Measurements from ENCODE around the gene CACHD1.

The CACHD1 gene

GRCh38 chr1:64526312-64526711 is 56.4 kb downstream of the CACHD1 start:
- Histone ChIP-seq H2BK120ac (ENCODE audit: low read depth, low read length) (no peak overlapping the region), H3K23ac (ENCODE audit: low read length in 2 of 2) (no peak overlapping the region), H3K18ac (ENCODE audit: low read depth in 1 of 2, low read length in 2 of 2) (no peak overlapping the region), H3K27ac (ENCODE audit: low read length, poor library complexity, severe bottlenecking) (no peak overlapping the region), H3K9me3 (ENCODE audit: control insufficient read depth, low read length) (no peaks in the 10 kb centered on the region), H3K4me3 (ENCODE audit: insufficient read depth in 1 of 2, low read depth in 1 of 2, low read length in 2 of 2) (peak overlapping the region in 1 of 2 experiments; percentile 11), H2AK5ac (ENCODE audit: low read length, severe bottlenecking) (no peak overlapping the region), H4K91ac (ENCODE audit: low read length) (no peak overlapping the region), H3K4me2 (ENCODE audit: low read length, poor library complexity, severe bottlenecking) (no peak overlapping the region), H3K14ac (ENCODE audit: low read length in 2 of 2) (no peak overlapping the region), H4K8ac (ENCODE audit: low read length) (no peak overlapping the region), H2AFZ (ENCODE audit: low read depth, low read length) (no peak overlapping the region), H2BK5ac (ENCODE audit: low read depth, low read length, poor library complexity, severe bottlenecking) (no peak overlapping the region), H2BK15ac (ENCODE audit: low read depth, poor library complexity, severe bottlenecking) (no peak overlapping the region), H2BK12ac (ENCODE audit: low read length in 2 of 2) (no peak overlapping the region), H3K4me1 (ENCODE audit: control insufficient read depth, insufficient read depth, low read depth, low read length) (no peaks in the 10 kb centered on the region), H3K27me3 (ENCODE audit: control insufficient read depth in 1 of 2, insufficient read depth in 1 of 2, low read length in 2 of 2) (no peaks in the 10 kb centered on the region), H3K4ac (ENCODE audit: low read depth in 1 of 2, low read length in 2 of 2) (no peak overlapping the region), H3K79me1 (replicated peaks; ENCODE audit: low read length, poor library complexity, severe bottlenecking) (peaks cover 7% of the 10 kb centered on the region), H3K36me3 (ENCODE audit: control insufficient read depth in 1 of 2, insufficient read depth in 2 of 2, low read depth in 1 of 2, low read length in 2 of 2) (no peaks in the 10 kb centered on the region), H3K9ac (ENCODE audit: low read length) (peak overlapping the region; percentile 37)
- no peak for DNase-seq
- WGBS = 51% methylated on average over 3 of the region's 3 CpGs

GRCh38 chr1:64527165-64527564 is 57.2 kb downstream of the CACHD1 start:
- no peak for DNase-seq
- Histone ChIP-seq H3K9ac (ENCODE audit: low read length) (no peak overlapping the region), H3K4ac (ENCODE audit: low read depth in 1 of 2, low read length in 2 of 2) (no peak overlapping the region), H2BK5ac (ENCODE audit: low read depth, low read length, poor library complexity, severe bottlenecking) (no peak overlapping the region), H4K91ac (ENCODE audit: low read length) (no peak overlapping the region), H3K14ac (ENCODE audit: low read length in 2 of 2) (no peak overlapping the region), H3K4me3 (ENCODE audit: insufficient read depth in 1 of 2, low read depth in 1 of 2, low read length in 2 of 2) (no peak overlapping the region), H2BK12ac (ENCODE audit: low read length in 2 of 2) (no peak overlapping the region), H3K23ac (ENCODE audit: low read length in 2 of 2) (no peak overlapping the region), H2AK5ac (ENCODE audit: low read length, severe bottlenecking) (no peak overlapping the region), H3K4me1 (ENCODE audit: control insufficient read depth, insufficient read depth, low read depth, low read length) (no peaks in the 10 kb centered on the region), H2BK120ac (ENCODE audit: low read depth, low read length) (no peak overlapping the region), H3K27me3 (ENCODE audit: control insufficient read depth in 1 of 2, insufficient read depth in 1 of 2, low read length in 2 of 2) (no peaks in the 10 kb centered on the region), H3K4me2 (ENCODE audit: low read length, poor library complexity, severe bottlenecking) (no peak overlapping the region), H3K27ac (ENCODE audit: low read length, poor library complexity, severe bottlenecking) (no peak overlapping the region), H3K18ac (ENCODE audit: low read depth in 1 of 2, low read length in 2 of 2) (no peak overlapping the region), H3K9me3 (ENCODE audit: control insufficient read depth, low read length) (no peaks in the 10 kb centered on the region), H4K8ac (ENCODE audit: low read length) (no peak overlapping the region), H2BK15ac (ENCODE audit: low read depth, poor library complexity, severe bottlenecking) (no peak overlapping the region), H3K36me3 (ENCODE audit: control insufficient read depth in 1 of 2, insufficient read depth in 2 of 2, low read depth in 1 of 2, low read length in 2 of 2) (no peaks in the 10 kb centered on the region), H2AFZ (ENCODE audit: low read depth, low read length) (no peak overlapping the region), H3K79me1 (replicated peaks; ENCODE audit: low read length, poor library complexity, severe bottlenecking) (peaks cover 7% of the 10 kb centered on the region)
- WGBS = 91% methylated on average over 9 of the region's 10 CpGs

- Histone ChIP-seq H3K4me2 (ENCODE audit: low read length, poor library complexity, severe bottlenecking) (no peak overlapping the region), H3K4me3 (ENCODE audit: insufficient read depth in 1 of 2, low read depth in 1 of 2, low read length in 2 of 2) (no peak overlapping the region), H3K79me1 (replicated peaks; ENCODE audit: low read length, poor library complexity, severe bottlenecking) (peaks cover 11% of the 10 kb centered on the region), H3K9ac (ENCODE audit: low read length) (no peak overlapping the region), H3K27ac (ENCODE audit: low read length, poor library complexity, severe bottlenecking) (no peak overlapping the region), H3K9me3 (ENCODE audit: control insufficient read depth, low read length) (no peaks in the 10 kb centered on the region), H2BK12ac (ENCODE audit: low read length in 2 of 2) (no peak overlapping the region), H2AK5ac (ENCODE audit: low read length, severe bottlenecking) (no peak overlapping the region), H3K23ac (ENCODE audit: low read length in 2 of 2) (no peak overlapping the region), H3K36me3 (ENCODE audit: control insufficient read depth in 1 of 2, insufficient read depth in 2 of 2, low read depth in 1 of 2, low read length in 2 of 2) (no peaks in the 10 kb centered on the region), H4K8ac (ENCODE audit: low read length) (no peak overlapping the region), H2BK120ac (ENCODE audit: low read depth, low read length) (no peak overlapping the region), H3K4me1 (ENCODE audit: control insufficient read depth, insufficient read depth, low read depth, low read length) (no peaks in the 10 kb centered on the region), H3K4ac (ENCODE audit: low read depth in 1 of 2, low read length in 2 of 2) (no peak overlapping the region), H4K91ac (ENCODE audit: low read length) (no peak overlapping the region), H3K27me3 (ENCODE audit: control insufficient read depth in 1 of 2, insufficient read depth in 1 of 2, low read length in 2 of 2) (no peaks in the 10 kb centered on the region), H3K14ac (ENCODE audit: low read length in 2 of 2) (no peak overlapping the region), H2AFZ (ENCODE audit: low read depth, low read length) (no peak overlapping the region), H2BK15ac (ENCODE audit: low read depth, poor library complexity, severe bottlenecking) (no peak overlapping the region), H3K18ac (ENCODE audit: low read depth in 1 of 2, low read length in 2 of 2) (no peak overlapping the region), H2BK5ac (ENCODE audit: low read depth, low read length, poor library complexity, severe bottlenecking) (no peak overlapping the region)
- no peak for DNase-seq
Measured at GRCh38 chr1:64527786-64528185, 57.9 kb downstream of the CACHD1 start.

DNA sequence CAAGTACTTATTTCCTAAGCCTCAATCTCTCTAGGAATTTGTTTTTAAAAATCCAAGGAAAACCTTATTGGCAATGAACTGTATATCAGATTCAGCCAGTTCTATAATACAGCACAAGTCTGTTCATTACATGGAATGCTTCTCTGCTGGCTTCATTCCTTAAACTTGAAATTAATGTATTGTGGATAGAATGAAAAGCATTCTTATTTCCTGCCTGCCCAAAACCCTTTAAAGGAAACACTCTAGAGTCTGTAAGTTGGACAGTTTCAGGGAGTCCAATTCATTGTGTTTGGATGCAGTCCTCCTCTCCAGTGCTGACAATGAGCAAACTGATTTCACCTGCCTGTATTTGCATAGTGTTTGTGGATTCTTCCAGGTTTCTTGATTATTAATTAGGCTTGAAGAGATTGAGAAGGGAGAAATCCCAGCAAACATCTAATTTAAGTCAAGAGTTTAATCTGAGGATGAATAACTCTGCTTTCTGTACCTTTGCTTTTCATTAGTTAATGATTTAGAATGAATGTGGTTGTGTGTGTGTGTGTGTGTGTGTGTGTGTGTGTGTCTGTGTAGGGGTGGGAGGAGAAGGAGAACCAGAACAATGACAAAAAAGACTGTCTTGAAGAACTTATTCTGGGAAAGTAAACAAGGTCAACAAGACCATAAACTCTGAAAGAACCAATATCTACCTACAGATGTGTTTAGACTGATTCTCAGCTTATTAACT is 61.2 kb downstream of the CACHD1 start:
- Histone ChIP-seq H3K18ac (ENCODE audit: low read depth in 1 of 2, low read length in 2 of 2) (no peak overlapping the region), H2BK15ac (ENCODE audit: low read depth, poor library complexity, severe bottlenecking) (no peak overlapping the region), H3K36me3 (ENCODE audit: control insufficient read depth in 1 of 2, insufficient read depth in 2 of 2, low read depth in 1 of 2, low read length in 2 of 2) (no peaks in the 10 kb centered on the region), H2BK120ac (ENCODE audit: low read depth, low read length) (no peak overlapping the region), H3K27ac (ENCODE audit: low read length, poor library complexity, severe bottlenecking) (no peak overlapping the region), H3K14ac (ENCODE audit: low read length in 2 of 2) (no peak overlapping the region), H3K4me3 (ENCODE audit: insufficient read depth in 1 of 2, low read depth in 1 of 2, low read length in 2 of 2) (no peak overlapping the region), H4K8ac (ENCODE audit: low read length) (no peak overlapping the region), H3K4me2 (ENCODE audit: low read length, poor library complexity, severe bottlenecking) (no peak overlapping the region), H3K79me1 (replicated peaks; ENCODE audit: low read length, poor library complexity, severe bottlenecking) (peaks cover 16% of the 10 kb centered on the region), H3K27me3 (ENCODE audit: control insufficient read depth in 1 of 2, insufficient read depth in 1 of 2, low read length in 2 of 2) (no peaks in the 10 kb centered on the region), H2AK5ac (ENCODE audit: low read length, severe bottlenecking) (no peak overlapping the region), H3K4me1 (ENCODE audit: control insufficient read depth, insufficient read depth, low read depth, low read length) (no peaks in the 10 kb centered on the region), H3K9me3 (ENCODE audit: control insufficient read depth, low read length) (no peaks in the 10 kb centered on the region), H2BK5ac (ENCODE audit: low read depth, low read length, poor library complexity, severe bottlenecking) (no peak overlapping the region), H3K9ac (ENCODE audit: low read length) (no peak overlapping the region), H3K23ac (ENCODE audit: low read length in 2 of 2) (no peak overlapping the region), H4K91ac (ENCODE audit: low read length) (no peak overlapping the region), H2BK12ac (ENCODE audit: low read length in 2 of 2) (no peak overlapping the region), H3K4ac (ENCODE audit: low read depth in 1 of 2, low read length in 2 of 2) (no peak overlapping the region), H2AFZ (ENCODE audit: low read depth, low read length) (no peak overlapping the region)
- DNase-seq = no peak
